ENCODE measurements around the gene QRICH1.

- TF ChIP-seq FOXP2 (optimal IDR thresholded peaks at IDR 0.05; ENCODE audit: borderline replicate concordance, extremely low read depth, extremely low read length, insufficient read depth) (no peak), TAF1 (IDR thresholded peaks at IDR 0.05; ENCODE audit: borderline replicate concordance, insufficient read depth, low read length) (no peak), SIN3A (IDR thresholded peaks at IDR 0.05; ENCODE audit: borderline replicate concordance, insufficient read depth, low read length) (no peak)
- TF ChIP-seq, protein P1, sequence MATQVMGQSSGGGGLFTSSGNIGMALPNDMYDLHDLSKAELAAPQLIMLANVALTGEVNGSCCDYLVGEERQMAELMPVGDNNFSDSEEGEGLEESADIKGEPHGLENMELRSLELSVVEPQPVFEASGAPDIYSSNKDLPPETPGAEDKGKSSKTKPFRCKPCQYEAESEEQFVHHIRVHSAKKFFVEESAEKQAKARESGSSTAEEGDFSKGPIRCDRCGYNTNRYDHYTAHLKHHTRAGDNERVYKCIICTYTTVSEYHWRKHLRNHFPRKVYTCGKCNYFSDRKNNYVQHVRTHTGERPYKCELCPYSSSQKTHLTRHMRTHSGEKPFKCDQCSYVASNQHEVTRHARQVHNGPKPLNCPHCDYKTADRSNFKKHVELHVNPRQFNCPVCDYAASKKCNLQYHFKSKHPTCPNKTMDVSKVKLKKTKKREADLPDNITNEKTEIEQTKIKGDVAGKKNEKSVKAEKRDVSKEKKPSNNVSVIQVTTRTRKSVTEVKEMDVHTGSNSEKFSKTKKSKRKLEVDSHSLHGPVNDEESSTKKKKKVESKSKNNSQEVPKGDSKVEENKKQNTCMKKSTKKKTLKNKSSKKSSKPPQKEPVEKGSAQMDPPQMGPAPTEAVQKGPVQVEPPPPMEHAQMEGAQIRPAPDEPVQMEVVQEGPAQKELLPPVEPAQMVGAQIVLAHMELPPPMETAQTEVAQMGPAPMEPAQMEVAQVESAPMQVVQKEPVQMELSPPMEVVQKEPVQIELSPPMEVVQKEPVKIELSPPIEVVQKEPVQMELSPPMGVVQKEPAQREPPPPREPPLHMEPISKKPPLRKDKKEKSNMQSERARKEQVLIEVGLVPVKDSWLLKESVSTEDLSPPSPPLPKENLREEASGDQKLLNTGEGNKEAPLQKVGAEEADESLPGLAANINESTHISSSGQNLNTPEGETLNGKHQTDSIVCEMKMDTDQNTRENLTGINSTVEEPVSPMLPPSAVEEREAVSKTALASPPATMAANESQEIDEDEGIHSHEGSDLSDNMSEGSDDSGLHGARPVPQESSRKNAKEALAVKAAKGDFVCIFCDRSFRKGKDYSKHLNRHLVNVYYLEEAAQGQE (IDR thresholded peaks at IDR 0.05; ENCODE audit: insufficient read depth in 1 of 2, low read depth in 2 of 2, low read length in 2 of 2): no peak
Measured at GRCh38 chr3:49053543-49053942, 40.3 kb downstream of the QRICH1 start.
